WTC11 (cell line): ENCODE measurements around the gene GJA1.

ENCODE experiments used
- CREM ChIP-seq: sonication (generic); formaldehyde crosslinking; IDR thresholded peaks from 2 replicates; pipeline ENCODE4 v1.8.1; 2022; ENCODE audit warnings: mild to moderate bottlenecking, missing genetic modification reagents, moderate library complexity
- CTCF ChIP-seq: fragments of 200-600 bp; IDR thresholded peaks from 2 replicates; pipeline ENCODE4 v1.8.0; 2022; ENCODE audit warnings: antibody characterized with exemption
- IRF2 ChIP-seq: sonication (generic); formaldehyde crosslinking; IDR thresholded peaks from 2 replicates; pipeline ENCODE4 v1.8.0; 2022; ENCODE audit warnings: low read depth, missing genetic modification reagents, borderline replicate concordance
- MAX ChIP-seq: sonication (generic); formaldehyde crosslinking; IDR thresholded peaks from 2 replicates; pipeline ENCODE4 v1.8.0; 2022; ENCODE audit warnings: mild to moderate bottlenecking, missing genetic modification reagents
- MYBL2 ChIP-seq: sonication (generic); formaldehyde crosslinking; IDR thresholded peaks from 2 replicates; pipeline ENCODE4 v1.8.1; 2023; ENCODE audit warnings: mild to moderate bottlenecking, moderate library complexity, missing genetic modification reagents
- NFE2L1 ChIP-seq: sonication (generic); formaldehyde crosslinking; IDR thresholded peaks from 2 replicates; pipeline ENCODE4 v1.8.1; 2023; ENCODE audit warnings: missing genetic modification reagents
- NR2C2 ChIP-seq: sonication (generic); formaldehyde crosslinking; IDR thresholded peaks from 2 replicates; pipeline ENCODE4 v1.8.0; 2022; ENCODE audit warnings: mild to moderate bottlenecking, missing genetic modification reagents
- SP1 ChIP-seq: sonication (generic); formaldehyde crosslinking; conservative IDR thresholded peaks from 2 replicates; pipeline ENCODE4 v1.8.1; 2022; ENCODE audit warnings: missing genetic modification reagents
- USF1 ChIP-seq: sonication (generic); formaldehyde crosslinking; IDR thresholded peaks from 2 replicates; pipeline ENCODE4 v1.8.0; 2022; ENCODE audit warnings: mild to moderate bottlenecking, missing genetic modification reagents
- ZNF263 ChIP-seq: sonication (generic); formaldehyde crosslinking; IDR thresholded peaks from 2 replicates; pipeline ENCODE4 v1.8.1; 2022; ENCODE audit warnings: low read depth, mild to moderate bottlenecking, moderate library complexity, missing genetic modification reagents
- ZNF317 ChIP-seq: sonication (generic); formaldehyde crosslinking; IDR thresholded peaks from 2 replicates; pipeline ENCODE4 v1.8.1; 2023; ENCODE audit warnings: low read depth, mild to moderate bottlenecking, moderate library complexity, missing genetic modification reagents, borderline replicate concordance
- ZNF423 ChIP-seq: fragments of 250-450 bp; sonication (Bioruptor Pico); IDR thresholded peaks from 2 replicates; pipeline ENCODE4 v2.1.2; 2022; ENCODE audit warnings: mild to moderate bottlenecking, moderate library complexity
- TF ChIP-seq, protein P1 (sequence below): fragments of 250-450 bp; sonication (Bioruptor Pico); IDR thresholded peaks from 2 replicates; pipeline ENCODE4 v1.9.0; 2021; ENCODE audit warnings: mild to moderate bottlenecking

DNA sequence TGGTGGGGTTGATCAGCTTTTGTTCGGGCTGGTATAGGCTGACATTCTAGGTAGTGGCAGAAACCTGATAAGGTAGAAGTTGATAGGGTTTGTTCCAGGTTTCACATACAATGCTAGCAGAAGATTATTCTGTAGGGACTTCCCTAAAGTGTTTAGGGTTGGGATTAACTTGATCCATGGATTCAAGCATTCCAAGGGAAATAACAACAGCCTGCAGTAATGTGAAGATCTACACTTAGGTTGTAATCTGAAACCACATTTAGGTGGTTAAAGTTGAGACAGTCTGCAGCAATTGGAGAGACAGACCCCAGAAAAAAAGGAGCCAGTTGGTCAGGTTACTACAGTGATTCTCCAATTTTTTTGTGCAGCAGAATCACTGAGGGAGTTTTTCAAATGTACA, 56.1 kb downstream of the GJA1 start:
- TF ChIP-seq CTCF: no peak
- no peak for TF ChIP-seq IRF2
- no peak for TF ChIP-seq ZNF263 (CRISPR knock-in tag)
- no peak for TF ChIP-seq NR2C2 (CRISPR knock-in tag)
- TF ChIP-seq NFE2L1 (CRISPR knock-in tag): no peak
- no peak for TF ChIP-seq ZNF423 (CRISPR knock-in tag)
- TF ChIP-seq MYBL2 (CRISPR knock-in tag): no peak
- TF ChIP-seq USF1: no peak
- TF ChIP-seq, protein P1, sequence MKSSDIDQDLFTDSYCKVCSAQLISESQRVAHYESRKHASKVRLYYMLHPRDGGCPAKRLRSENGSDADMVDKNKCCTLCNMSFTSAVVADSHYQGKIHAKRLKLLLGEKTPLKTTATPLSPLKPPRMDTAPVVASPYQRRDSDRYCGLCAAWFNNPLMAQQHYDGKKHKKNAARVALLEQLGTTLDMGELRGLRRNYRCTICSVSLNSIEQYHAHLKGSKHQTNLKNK (CRISPR knock-in tag): no peak
- no peak for TF ChIP-seq ZNF317 (CRISPR knock-in tag)
- TF ChIP-seq SP1: no peak
- TF ChIP-seq MAX (CRISPR knock-in tag): no peak
- no peak for TF ChIP-seq CREM (CRISPR knock-in tag)
